CD14-positive monocyte (primary cell): ENCODE data around the gene DOCK6. TPM values are rescaled to one million over a fixed set of nuclear protein-coding genes. Genes with fewer than 3 reads are reported as not detected.

Source experiments
- DNase-seq, 3 donors: peaks; one replicate each; pipeline ENCODE4 v3.0.0-alpha.2; 2011 to 2022
- H2AFZ ChIP-seq: 2 replicates; pipeline ENCODE4 v1.6.0; 2012; ENCODE audit warnings: mild to moderate bottlenecking, low read depth, low read length, inconsistent platforms; ENCODE audit not compliant: insufficient read depth, poor library complexity, severe bottlenecking
- H3K27ac ChIP-seq, 2 donors: 1 replicate in 1 of 2; 2 replicates in 1 of 2; pipeline ENCODE4 v1.5.1; 2012 to 2013; ENCODE audit warnings: low read length in 2 of 2, control low read depth in 1 of 2, inconsistent platforms in 1 of 2, low read depth in 1 of 2, mild to moderate bottlenecking in 1 of 2
- H3K27me3 ChIP-seq, 2 donors: one replicate each; pipeline versions ENCODE4 v1.6.0 to v1.6.1; 2011 to 2013; ENCODE audit warnings: low read length in 2 of 2; ENCODE audit not compliant: control insufficient read depth in 2 of 2, insufficient read depth in 2 of 2
- H3K36me3 ChIP-seq, 2 donors: replicated peaks in 1 of 2; 1 replicate in 1 of 2; 2 replicates in 1 of 2; pipeline versions ENCODE4 v1.5.1 to v1.6.1; 2012 to 2013; ENCODE audit warnings: low read length in 2 of 2, control low read depth in 1 of 2, inconsistent platforms in 1 of 2, mild to moderate bottlenecking in 1 of 2; ENCODE audit not compliant: insufficient read depth in 2 of 2, control insufficient read depth in 1 of 2
- H3K4me1 ChIP-seq, 2 donors: 1 replicate in 1 of 2; 2 replicates in 1 of 2; pipeline versions ENCODE4 v1.5.1 to v1.6.1; 2012 to 2013; ENCODE audit warnings: low read length in 2 of 2, control low read depth in 1 of 2, inconsistent platforms in 1 of 2, mild to moderate bottlenecking in 1 of 2, moderate library complexity in 1 of 2; ENCODE audit not compliant: insufficient read depth in 2 of 2, control insufficient read depth in 1 of 2
- H3K4me2 ChIP-seq: replicated peaks from 2 replicates; pipeline ENCODE3; 2012; ENCODE audit warnings: low read length, moderate library complexity, mild to moderate bottlenecking; ENCODE audit not compliant: poor library complexity, severe bottlenecking; ENCODE audit errors: extremely low read depth
- H3K4me3 ChIP-seq, 3 experiments: fragments of 200-600 bp in 1 of 3; sonication (generic) in 1 of 3; replicated peaks in 1 of 3; 1 replicate in 2 of 3; 2 replicates in 1 of 3; pipeline ENCODE4 v1.5.1; 2011 to 2013; ENCODE audit warnings: low read length in 3 of 3, mild to moderate bottlenecking in 3 of 3, control low read depth in 2 of 3, low read depth in 2 of 3, inconsistent platforms in 1 of 3, moderate library complexity in 1 of 3
- H3K79me2 ChIP-seq: 2 replicates; pipeline ENCODE4 v1.6.0; 2012; ENCODE audit warnings: mild to moderate bottlenecking, control low read depth, inconsistent platforms, low read length, moderate library complexity; ENCODE audit not compliant: insufficient read depth
- H3K9ac ChIP-seq: 2 replicates; pipeline ENCODE4 v1.6.0; 2017; ENCODE audit warnings: low read length, mild to moderate bottlenecking; ENCODE audit not compliant: insufficient read depth, poor library complexity, severe bottlenecking
- H3K9me3 ChIP-seq, 2 donors: replicated peaks in 1 of 2; 1 replicate in 1 of 2; 2 replicates in 1 of 2; pipeline versions ENCODE4 v1.5.1 to v1.6.1; 2012 to 2013; ENCODE audit warnings: low read length in 2 of 2, control low read depth in 1 of 2; ENCODE audit not compliant: control insufficient read depth in 1 of 2, insufficient read depth in 1 of 2
- H4K20me1 ChIP-seq: 2 replicates; pipeline ENCODE4 v1.6.0; 2012; ENCODE audit warnings: mild to moderate bottlenecking, low read length, control low read depth, moderate library complexity; ENCODE audit not compliant: insufficient read depth
- H3K27ac Mint-ChIP-seq, 7 donors: one replicate each; pipeline ENCODE4 v1.8.0; 2020; ENCODE audit warnings: mild to moderate bottlenecking in 7 of 7, mixed read lengths in 7 of 7, moderate library complexity in 6 of 7, inconsistent platforms in 2 of 7
- H3K27me3 Mint-ChIP-seq, 3 donors: one replicate each; pipeline ENCODE4 v1.8.0; 2021 to 2022; ENCODE audit warnings: low read depth in 3 of 3, mild to moderate bottlenecking in 3 of 3, mixed read lengths in 3 of 3, moderate library complexity in 3 of 3, inconsistent platforms in 1 of 3
- H3K36me3 Mint-ChIP-seq, 2 donors: one replicate each; pipeline ENCODE4 v1.8.0; 2020; ENCODE audit warnings: mixed read lengths in 2 of 2, inconsistent platforms in 1 of 2, mild to moderate bottlenecking in 1 of 2
- H3K4me1 Mint-ChIP-seq: one replicate; pipeline ENCODE4 v1.8.0; 2020; ENCODE audit warnings: mild to moderate bottlenecking, mixed read lengths
- H3K4me3 Mint-ChIP-seq, 2 donors: one replicate each; pipeline ENCODE4 v1.8.0; 2020; ENCODE audit warnings: mild to moderate bottlenecking in 2 of 2, mixed read lengths in 2 of 2, moderate library complexity in 1 of 2
- H3K9me3 Mint-ChIP-seq, 7 donors: one replicate each; pipeline ENCODE4 v1.8.0; 2020 to 2022; ENCODE audit warnings: mixed read lengths in 7 of 7, mild to moderate bottlenecking in 6 of 7, moderate library complexity in 6 of 7, inconsistent platforms in 2 of 7
- CTCF ChIP-seq: fragments of 200-600 bp; IDR thresholded peaks from one replicate; pipeline ENCODE4 v1.8.0; 2022; ENCODE audit warnings: antibody characterized with exemption, mild to moderate bottlenecking
- WGBS: methylation state at CpG from one replicate; pipeline ENCODE4 v1.1.5; 2013; ENCODE audit warnings: missing lambda C conversion rate; ENCODE audit not compliant: insufficient coverage; 5-methylcytosine and 5-hydroxymethylcytosine counted together
- intact Hi-C, 2 donors: fragments of 100-400 bp; cut with micrococcal nuclease; formaldehyde crosslinking; loops; one replicate each; pipeline versions ENCODE4 v1.15.0 to v1.15.1; 2023
- polyA plus RNA-seq, 3 donors: library from polyadenylated mRNA; depleted of rRNA in 1 of 3; unstranded in 2 of 3; stranded (reverse) in 1 of 3; fragments of 300-500 nt in 2 of 3; fragments of >200 nt in 1 of 3; fragmentation: Illumina TruSeq in 2 of 3; gene quantifications; 1 replicate in 2 of 3; 2 replicates in 1 of 3; pipeline ENCODE4 v1.2.3, GENCODE V29; 2012 to 2021

DOCK6 gene
- polyA plus RNA-seq, 3 donors, result 0.03 to 0.93 (median 0.18) TPM

- intact Hi-C loops, result no loop called here
- Histone ChIP-seq H3K27ac (no peak overlapping the region), H3K9me3 (peaks cover 0 to 3% of the 10 kb centered on the region in 2 donors), H3K9ac (no peak overlapping the region), H3K4me1 (no peaks in the 10 kb centered on the region), H3K27me3 (no peaks in the 10 kb centered on the region), H3K4me2 (no peak overlapping the region), H3K36me3 (no peaks in the 10 kb centered on the region), H3K4me3 (no peak overlapping the region), H4K20me1 (no peaks in the 10 kb centered on the region), H2AFZ (no peak overlapping the region), H3K79me2 (no peaks in the 10 kb centered on the region)
- Mint-ChIP-seq H3K36me3 (no peaks in the 10 kb centered on the region), H3K27ac (peak overlapping the region in 1 of 7 donors; percentile 40), H3K4me1 (no peaks in the 10 kb centered on the region), H3K27me3 (peaks cover 16 to 34% (median 26%) of the 10 kb centered on the region in 3 donors), H3K9me3 (peaks cover 0 to 3% (median 2%) of the 10 kb centered on the region in 7 donors), H3K4me3 (no peak overlapping the region)
- DNase-seq, result no peak
- TF ChIP-seq CTCF, result no peak
- 100% methylated on average over 4 of the region's 5 CpGs for WGBS
Measured at GRCh38 chr19:11254666-11255065, 7.7 kb downstream of the DOCK6 start.

GRCh38 chr19:11252665-11253355, 9.5 kb downstream of the DOCK6 start:
- H3K4me1 Mint-ChIP-seq, result no peaks in the 10 kb centered on the region
- Histone ChIP-seq H3K4me1 (no peaks in the 10 kb centered on the region), H3K4me2 (no peak overlapping the region), H3K36me3 (no peaks in the 10 kb centered on the region), H3K27me3 (no peaks in the 10 kb centered on the region), H3K9me3 (no peaks in the 10 kb centered on the region), H2AFZ (no peak overlapping the region), H3K27ac (no peak overlapping the region), H3K4me3 (no peak overlapping the region), H3K9ac (no peak overlapping the region), H3K79me2 (no peaks in the 10 kb centered on the region), H4K20me1 (no peaks in the 10 kb centered on the region)
- WGBS, result 94% methylated on average over 13 of the region's 19 CpGs
- H3K9me3 Mint-ChIP-seq, result peaks cover 0 to 2% (median 0%) of the 10 kb centered on the region in 7 donors
- H3K27me3 Mint-ChIP-seq, result peaks cover 13 to 29% (median 22%) of the 10 kb centered on the region in 3 donors
- no peak overlapping the region for H3K4me3 Mint-ChIP-seq
- intact Hi-C loops, result no loop called here
- TF ChIP-seq CTCF, result no peak
- no peaks in the 10 kb centered on the region for H3K36me3 Mint-ChIP-seq
- no peak overlapping the region for H3K27ac Mint-ChIP-seq
- no peak for DNase-seq
